HCT116 (cell line): ENCODE measurements around the gene QKI.

Source experiments
- CTCF ChIP-seq, 3 experiments: fragments of 200-600 bp in 1 of 3; sonication (generic) in 1 of 3; IDR thresholded peaks in 2 of 3; conservative IDR thresholded peaks in 1 of 3; 2 replicates each; pipeline ENCODE4 v1.5.1; 2012 to 2017; ENCODE audit warnings: low read depth in 2 of 3, low read length in 2 of 3, antibody characterized with exemption in 1 of 3, borderline replicate concordance in 1 of 3, control low read depth in 1 of 3, mild to moderate bottlenecking in 1 of 3, mixed read lengths in 1 of 3, mixed run types in 1 of 3, moderate library complexity in 1 of 3; ENCODE audit not compliant: insufficient read depth in 1 of 3
- EGR1 ChIP-seq: IDR thresholded peaks from 2 replicates; pipeline ENCODE4 v1.6.1; 2012; ENCODE audit warnings: low read depth
- EZH2 ChIP-seq: fragments of 200-600 bp; sonication (generic); IDR thresholded peaks from 2 replicates; pipeline ENCODE4 v1.6.1; 2017; ENCODE audit warnings: antibody characterized with exemption, mixed run types
- MAX ChIP-seq: IDR thresholded peaks from 2 replicates; pipeline ENCODE4 v1.6.1; 2012
- POLR2A ChIP-seq: IDR thresholded peaks from 2 replicates; pipeline ENCODE4 v1.7.0; 2011; ENCODE audit warnings: borderline replicate concordance; ENCODE audit not compliant: insufficient read depth, insufficient read length; ENCODE audit errors: extremely low read depth
- POLR2AphosphoS5 ChIP-seq: IDR thresholded peaks from 2 replicates; pipeline ENCODE4 v1.6.1; 2011; ENCODE audit warnings: mild to moderate bottlenecking, low read depth, low read length, moderate library complexity
- RAD21 ChIP-seq: IDR thresholded peaks from 2 replicates; pipeline ENCODE4 v1.6.1; 2012; ENCODE audit warnings: low read depth, mild to moderate bottlenecking
- YY1 ChIP-seq: IDR thresholded peaks from 2 replicates; pipeline ENCODE4 v1.6.1; 2011; ENCODE audit warnings: low read length, low read depth, moderate library complexity, mild to moderate bottlenecking; ENCODE audit not compliant: insufficient replicate concordance; ENCODE audit errors: extremely low read depth
- ZBTB33 ChIP-seq: IDR thresholded peaks from 2 replicates; pipeline ENCODE4 v1.6.1; 2011; ENCODE audit warnings: mild to moderate bottlenecking, low read length, moderate library complexity; ENCODE audit not compliant: insufficient replicate concordance; ENCODE audit errors: extremely low read depth
- ZNF274 ChIP-seq: fragments of 200-500 bp; sonication (Bioruptor generic); IDR thresholded peaks from 2 replicates; pipeline ENCODE4 v1.6.1; 2014; ENCODE audit warnings: mild to moderate bottlenecking, low read depth, low read length, inconsistent platforms

GRCh38 chr6:163466839-163467390 lies 52.4 kb downstream of the QKI start:
- no peak for TF ChIP-seq CTCF (IDR thresholded peaks at IDR 0.05 in 2 of 3, conservative IDR thresholded peaks at IDR 0.05 in 1 of 3; ENCODE audit: borderline replicate concordance in 1 of 3, insufficient read depth in 1 of 3, low read depth in 2 of 3, low read length in 2 of 3)
- no peak for TF ChIP-seq RAD21
- no peak for TF ChIP-seq POLR2A
- TF ChIP-seq POLR2AphosphoS5 = no peak
- no peak for TF ChIP-seq ZNF274
- TF ChIP-seq YY1 = no peak
- no peak for TF ChIP-seq EGR1
- no peak for TF ChIP-seq MAX
- no peak for TF ChIP-seq ZBTB33
- TF ChIP-seq EZH2 = no peak
